Hepatocyte (in vitro differentiated cells): Measurements from ENCODE around the gene NYAP2. TPM values are rescaled to one million over a fixed set of nuclear protein-coding genes. Genes with fewer than 3 reads are reported as not detected.

Source experiments
- DNase-seq: peaks from one replicate; pipeline ENCODE4 v3.0.0-alpha.2; 2016; ENCODE audit warnings: low spot score
- H2AFZ ChIP-seq: fragments of 200-600 bp; sonication (generic); 2 replicates; pipeline ENCODE4 v1.6.0; 2016; ENCODE audit warnings: antibody characterized with exemption, mild to moderate bottlenecking
- H3K27ac ChIP-seq: fragments of 200-600 bp; sonication (generic); 2 replicates; pipeline ENCODE4 v1.5.1; 2016; ENCODE audit warnings: mild to moderate bottlenecking
- H3K27me3 ChIP-seq: fragments of 200-600 bp; sonication (generic); 2 replicates; pipeline ENCODE4 v1.6.1; 2016
- H3K36me3 ChIP-seq: fragments of 200-600 bp; sonication (generic); replicated peaks from 2 replicates; pipeline ENCODE4 v1.5.1; 2016; ENCODE audit warnings: low read depth; ENCODE audit not compliant: insufficient read depth
- H3K4me1 ChIP-seq: fragments of 200-600 bp; sonication (generic); 2 replicates; pipeline ENCODE4 v1.5.1; 2016; ENCODE audit warnings: mild to moderate bottlenecking, moderate library complexity; ENCODE audit not compliant: insufficient read depth
- H3K4me2 ChIP-seq: fragments of 200-600 bp; sonication (generic); 2 replicates; pipeline ENCODE4 v1.6.0; 2016
- H3K4me3 ChIP-seq: fragments of 200-600 bp; sonication (generic); 2 replicates; pipeline ENCODE4 v1.5.1; 2016; ENCODE audit warnings: mild to moderate bottlenecking
- H3K79me2 ChIP-seq: fragments of 200-600 bp; sonication (generic); 2 replicates; pipeline ENCODE4 v1.6.0; 2017; ENCODE audit warnings: mild to moderate bottlenecking
- H3K9me2 ChIP-seq: fragments of 200-600 bp; sonication (generic); replicated peaks from 2 replicates; pipeline ENCODE4 v1.6.0; 2017; ENCODE audit warnings: mild to moderate bottlenecking; ENCODE audit not compliant: insufficient read depth
- H3K9me3 ChIP-seq: fragments of 200-600 bp; sonication (generic); 2 replicates; pipeline ENCODE4 v1.5.1; 2016; ENCODE audit warnings: low read depth, mild to moderate bottlenecking
- H4K20me1 ChIP-seq: fragments of 200-600 bp; sonication (generic); 2 replicates; pipeline ENCODE4 v1.6.0; 2016; ENCODE audit warnings: mild to moderate bottlenecking; ENCODE audit not compliant: insufficient read depth, poor library complexity, severe bottlenecking
- CTCF ChIP-seq: fragments of 200-600 bp; sonication (generic); IDR thresholded peaks from 2 replicates; pipeline ENCODE4 v1.5.1; 2016; ENCODE audit warnings: antibody characterized with exemption, mild to moderate bottlenecking; ENCODE audit not compliant: poor library complexity
- EZH2 ChIP-seq: fragments of 200-600 bp; sonication (generic); IDR thresholded peaks from 2 replicates; pipeline ENCODE4 v1.6.1; 2016; ENCODE audit warnings: antibody characterized with exemption, mild to moderate bottlenecking, borderline replicate concordance
- EZH2phosphoT487 ChIP-seq: fragments of 200-600 bp; sonication (generic); IDR thresholded peaks from one replicate; pipeline ENCODE4 v1.6.1; 2018; ENCODE audit warnings: antibody characterized with exemption, mild to moderate bottlenecking, low read depth, moderate library complexity; ENCODE audit not compliant: unreplicated experiment, severe bottlenecking
- WGBS: methylation state at CpG from one replicate; pipeline ENCODE4 v1.1.6; 2016; ENCODE audit warnings: low lambda C conversion rate; ENCODE audit errors: missing lambda C conversion rate; 5-methylcytosine and 5-hydroxymethylcytosine counted together
- polyA plus RNA-seq: library from polyadenylated mRNA; unstranded; fragments of >200 nt; fragmentation: Nextera tagmentation; extraction: Ambion mirVana; gene quantifications from 2 replicates; pipeline ENCODE4 v1.2.1, GENCODE V29; 2016
- total RNA-seq: library from RNA; depleted of rRNA; stranded (reverse); fragments of >200 nt; gene quantifications from 2 replicates; pipeline ENCODE4 v1.2.3, GENCODE V29; 2014

NYAP2 gene
- total and polyA plus RNA-seq, 2 experiments from 2014 or later = 0.23 to 0.37 TPM

- Histone ChIP-seq H3K4me2 (no peak overlapping the region), H2AFZ (no peak overlapping the region), H3K4me3 (no peak overlapping the region), H3K79me2 (no peaks in the 10 kb centered on the region), H3K27ac (no peak overlapping the region), H3K36me3 (no peaks in the 10 kb centered on the region), H4K20me1 (no peaks in the 10 kb centered on the region), H3K4me1 (no peaks in the 10 kb centered on the region), H3K9me3 (no peaks in the 10 kb centered on the region), H3K27me3 (no peaks in the 10 kb centered on the region), H3K9me2 (no peaks in the 10 kb centered on the region)
- no peak for TF ChIP-seq CTCF
- TF ChIP-seq EZH2phosphoT487 = no peak
- TF ChIP-seq EZH2 = no peak
- no peak for DNase-seq
- WGBS = 91% methylated on average over 4 of the region's 4 CpGs
Observed at GRCh38 chr2:225630824-225631533, 231.5 kb downstream of the NYAP2 start.

GRCh38 chr2:225632351-225632750, 232.8 kb downstream of the NYAP2 start:
- Histone ChIP-seq H3K27me3 (no peaks in the 10 kb centered on the region), H3K79me2 (no peaks in the 10 kb centered on the region), H3K9me2 (no peaks in the 10 kb centered on the region), H3K4me2 (no peak overlapping the region), H2AFZ (no peak overlapping the region), H4K20me1 (no peaks in the 10 kb centered on the region), H3K27ac (no peak overlapping the region), H3K4me3 (no peak overlapping the region), H3K9me3 (no peaks in the 10 kb centered on the region), H3K36me3 (no peaks in the 10 kb centered on the region), H3K4me1 (no peaks in the 10 kb centered on the region)
- TF ChIP-seq EZH2phosphoT487 (no peak), CTCF (no peak), EZH2 (no peak)
- DNase-seq = no peak
- 87% methylated on average over 3 of the region's 3 CpGs for WGBS

- H3K4me2 ChIP-seq = no peak overlapping the region
- H3K27ac ChIP-seq = no peak overlapping the region
- TF ChIP-seq EZH2phosphoT487 = no peak
- no peak for TF ChIP-seq CTCF
- no peak for TF ChIP-seq EZH2
- H4K20me1 ChIP-seq = no peaks in the 10 kb centered on the region
- no peaks in the 10 kb centered on the region for H3K79me2 ChIP-seq
- no peak for DNase-seq
- no peak overlapping the region for H2AFZ ChIP-seq
- H3K9me3 ChIP-seq = no peaks in the 10 kb centered on the region
- no peaks in the 10 kb centered on the region for H3K36me3 ChIP-seq
- H3K4me1 ChIP-seq = no peaks in the 10 kb centered on the region
- H3K4me3 ChIP-seq = no peak overlapping the region
- H3K27me3 ChIP-seq = no peaks in the 10 kb centered on the region
- no peaks in the 10 kb centered on the region for H3K9me2 ChIP-seq
- 90% methylated on average over 1 of the region's 1 CpG for WGBS
Observed at GRCh38 chr2:225636558-225636957, 237.0 kb downstream of the NYAP2 start.
